Measurements from ENCODE around the gene NOTUM.

DNA sequence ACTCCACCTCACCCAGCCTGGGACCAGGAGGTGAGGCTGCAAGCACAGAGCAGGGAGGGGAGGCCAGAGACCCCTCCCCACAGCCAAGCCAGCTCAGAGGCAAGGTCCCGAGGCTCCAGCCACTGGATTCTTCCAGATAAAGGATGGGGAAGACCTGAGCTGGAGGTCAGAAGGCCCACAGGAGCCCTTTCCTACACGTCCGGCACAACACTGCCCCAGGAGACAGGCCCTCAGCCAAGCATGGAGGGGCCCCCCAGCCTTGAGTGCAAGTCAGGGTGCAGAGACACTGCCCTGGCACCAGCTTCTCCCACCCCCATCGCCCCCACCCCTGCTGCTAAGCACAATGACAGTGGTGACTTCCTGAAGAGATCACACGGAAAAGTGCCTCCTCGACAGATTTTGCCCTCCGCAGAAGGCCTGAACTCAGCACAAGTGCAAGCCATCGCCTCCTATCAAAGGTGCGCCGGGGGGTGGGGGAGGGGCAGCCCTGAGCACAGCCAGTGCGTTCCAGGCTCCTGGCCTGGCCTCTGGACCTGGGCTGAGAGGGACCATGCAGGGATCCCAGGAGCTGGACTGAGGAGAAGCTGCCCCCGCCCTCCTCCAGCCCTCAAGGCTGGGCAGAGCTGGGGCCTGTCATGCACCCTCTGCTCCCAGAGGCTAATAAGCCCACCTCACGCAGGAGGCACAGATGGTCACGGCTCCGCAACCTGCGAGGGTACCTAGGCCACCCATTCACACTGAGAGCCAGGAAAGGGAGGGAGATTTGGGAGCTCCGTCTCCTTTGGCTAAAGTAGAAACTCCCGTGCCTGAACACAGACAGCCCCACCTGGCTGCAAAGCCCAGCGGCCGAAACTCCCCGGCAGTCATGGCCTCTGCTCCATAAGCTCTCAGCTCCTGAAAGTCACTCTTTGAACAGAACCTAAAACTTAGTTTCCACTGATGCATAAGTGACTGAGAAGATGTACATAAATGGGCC is 36.1 kb downstream of the NOTUM start:
- TF ChIP-seq POLR2AphosphoS5 (IDR thresholded peaks at IDR 0.05; ENCODE audit: low read depth, low read length) = no peak
- no peak for TF ChIP-seq POU2F2 (IDR thresholded peaks at IDR 0.05; ENCODE audit: low read depth, low read length)

All from GM12891 (cell line).